GM12874 (cell line): ENCODE measurements around the gene GLRX3.

Experiments
- CTCF ChIP-seq: IDR thresholded peaks from 2 replicates; pipeline ENCODE4 v1.5.1; 2011; ENCODE audit warnings: low read depth, mild to moderate bottlenecking, control low read depth, low read length, moderate library complexity; ENCODE audit not compliant: insufficient read depth

Gene GLRX3

GRCh38 chr10:130215931-130216231 lies 79.7 kb downstream of the GLRX3 start:
- TF ChIP-seq CTCF, result no peak

GRCh38 chr10:130218181-130218641 lies 82.0 kb downstream of the GLRX3 start:
- no peak for TF ChIP-seq CTCF

- no peak for TF ChIP-seq CTCF
These were observed 82.7 kb downstream of the GLRX3 start for GRCh38 chr10:130218936-130219335.

GRCh38 chr10:130220251-130221185 lies 84.3 kb downstream of the GLRX3 start:
- no peak for TF ChIP-seq CTCF

- TF ChIP-seq CTCF, result no peak
These were observed 85.5 kb downstream of the GLRX3 start for GRCh38 chr10:130221456-130222375.

- no peak for TF ChIP-seq CTCF
These were observed 86.2 kb downstream of the GLRX3 start for GRCh38 chr10:130222381-130222780.

GRCh38 chr10:130224228-130224627 lies 88.0 kb downstream of the GLRX3 start:
- TF ChIP-seq CTCF, result no peak
